Upper lobe of left lung (tissue), 6 donors: ENCODE data around the gene MYO16. TPM values are rescaled to one million over a fixed set of nuclear protein-coding genes. Genes with fewer than 3 reads are reported as not detected.

Experiments
- ATAC-seq, 2 donors: fragments of 200-7000 bp; cut with Tn5 transposase; one replicate each; pipeline ENCODE4 v1.9.1; 2022; ENCODE audit warnings: mild to moderate bottlenecking in 2 of 2, moderate library complexity in 2 of 2; ENCODE audit not compliant: low FRiP score in 2 of 2
- DNase-seq, 2 donors: peaks; one replicate each; pipeline ENCODE4 v3.0.0-alpha.2; 2019 to 2020
- H3K27ac ChIP-seq, 4 donors: fragments of 200-600 bp; sonication (generic); one replicate each; pipeline ENCODE4 v1.5.1; 2016 to 2019
- H3K27me3 ChIP-seq, 4 donors: fragments of 200-600 bp; sonication (generic); one replicate each; pipeline ENCODE4 v1.5.1; 2017 to 2019
- H3K36me3 ChIP-seq, 4 donors: fragments of 200-600 bp; sonication (generic); one replicate each; pipeline ENCODE4 v1.5.1; 2016 to 2019
- H3K4me1 ChIP-seq, 4 donors: fragments of 200-600 bp; sonication (generic); one replicate each; pipeline ENCODE4 v1.5.1; 2018 to 2019
- H3K4me3 ChIP-seq, 4 donors: fragments of 200-600 bp; sonication (generic); one replicate each; pipeline ENCODE4 v1.5.1; 2017 to 2019; ENCODE audit warnings: mild to moderate bottlenecking in 2 of 4, moderate library complexity in 1 of 4
- H3K9me3 ChIP-seq, 4 donors: fragments of 200-600 bp; sonication (generic); one replicate each; pipeline ENCODE4 v1.5.1; 2018 to 2019
- CTCF ChIP-seq, 6 experiments: fragments of 450-650 bp in 4 of 6; fragments of 200-600 bp in 2 of 6; sonication (generic) in 2 of 6; IDR thresholded peaks; one replicate each; pipeline ENCODE4 v1.5.1; 2016 to 2019; ENCODE audit warnings: antibody characterized with exemption in 6 of 6
- EP300 ChIP-seq, 4 donors: sonication (generic); formaldehyde crosslinking; IDR thresholded peaks; one replicate each; pipeline ENCODE4 v1.5.1; 2017; ENCODE audit warnings: antibody characterized with exemption in 4 of 4, control low read depth in 2 of 4
- POLR2A ChIP-seq, 4 donors: fragments of 450-650 bp; IDR thresholded peaks; one replicate each; pipeline ENCODE4 v1.5.1; 2016 to 2017; ENCODE audit warnings: antibody characterized with exemption in 4 of 4, mild to moderate bottlenecking in 2 of 4
- POLR2AphosphoS5 ChIP-seq, 2 donors: sonication (generic); formaldehyde crosslinking; IDR thresholded peaks; one replicate each; pipeline ENCODE4 v1.5.1; 2017; ENCODE audit warnings: antibody characterized with exemption in 2 of 2
- WGBS, 2 donors: methylation state at CpG; one replicate each; pipeline ENCODE4 v1.1.5; 2017 to 2018; 5-methylcytosine and 5-hydroxymethylcytosine counted together
- total RNA-seq, 6 donors: library from RNA; depleted of rRNA in 4 of 6; stranded (reverse); fragments of >200 nt in 4 of 6; gene quantifications; one replicate each; pipeline versions ENCODE4 v1.1.0 to v1.2.1, GENCODE V29; 2016 to 2021
- donor health status: DM: no; HTN: no; CAD: no; lungs with moderate emphysema.
- donor health status: DM: no; HTN: yes; CAD: no; lungs with severe emphysema.

The MYO16 gene
- total RNA-seq = under 1 TPM in 5 of 6 donors, not detected in 1; under 0.01 to 0.55 (median 0.20) TPM

GRCh38 chr13:108629181-108629752, at the start of gene MYO16:
Gene MYO16 (plus strand): TSS chr13:108629611. CDS start chr13:108629845, 234 bp downstream.
- H3K4me3 ChIP-seq = no peak within 1 kb of the TSS
- ATAC-seq = no peak
- 21 to 48% methylated on average over 7 to 11 of the region's 11 CpGs for WGBS, 2 donors
- no peak for TF ChIP-seq CTCF (IDR thresholded peaks at IDR 0.05)
- no peak for TF ChIP-seq POLR2AphosphoS5 (IDR thresholded peaks at IDR 0.05)
- no peak for TF ChIP-seq POLR2A (IDR thresholded peaks at IDR 0.05)
- TF ChIP-seq EP300 (IDR thresholded peaks at IDR 0.05) = no peak
- no peaks in the 10 kb centered on the region for H3K9me3 ChIP-seq
- H3K4me1 ChIP-seq = no peaks in the 10 kb centered on the region
- no peaks in the 10 kb centered on the region for H3K36me3 ChIP-seq
- DNase-seq = no peak
- no peaks in the 10 kb centered on the region for H3K27me3 ChIP-seq
- no peak within 1 kb of the TSS for H3K27ac ChIP-seq

GRCh38 chr13:108586826-108587225, 42.6 kb upstream of the MYO16 start:
- ATAC-seq = no peak
- H3K27ac ChIP-seq = no peak overlapping the region
- no peak overlapping the region for H3K4me3 ChIP-seq
- DNase-seq = no peak
- H3K36me3 ChIP-seq = no peaks in the 10 kb centered on the region
- WGBS, 2 donors = 85 to 94% methylated on average over 3 of the region's 3 CpGs
- H3K27me3 ChIP-seq = no peaks in the 10 kb centered on the region
- H3K9me3 ChIP-seq = peaks cover 0 to 5% (median 2%) of the 10 kb centered on the region in 4 donors
- H3K4me1 ChIP-seq = no peaks in the 10 kb centered on the region
- no peak for TF ChIP-seq POLR2AphosphoS5 (IDR thresholded peaks at IDR 0.05)
- no peak for TF ChIP-seq POLR2A (IDR thresholded peaks at IDR 0.05)
- no peak for TF ChIP-seq CTCF (IDR thresholded peaks at IDR 0.05)
- TF ChIP-seq EP300 (IDR thresholded peaks at IDR 0.05) = no peak

- WGBS, 2 donors = 77 to 78% methylated on average over 3 of the region's 3 CpGs
- no peak for TF ChIP-seq POLR2AphosphoS5 (IDR thresholded peaks at IDR 0.05)
- TF ChIP-seq EP300 (IDR thresholded peaks at IDR 0.05) = no peak
- no peak for TF ChIP-seq POLR2A (IDR thresholded peaks at IDR 0.05)
- TF ChIP-seq CTCF (IDR thresholded peaks at IDR 0.05) = no peak
- no peaks in the 10 kb centered on the region for H3K27me3 ChIP-seq
- ATAC-seq (no peak), DNase-seq (no peak)
- no peaks in the 10 kb centered on the region for H3K36me3 ChIP-seq
- no peak overlapping the region for H3K27ac ChIP-seq
- peaks cover 0 to 5% (median 2%) of the 10 kb centered on the region in 4 donors for H3K9me3 ChIP-seq
- H3K4me1 ChIP-seq = no peaks in the 10 kb centered on the region
- no peak overlapping the region for H3K4me3 ChIP-seq
Measured at GRCh38 chr13:108588516-108588915, 40.9 kb upstream of the MYO16 start.

- Histone ChIP-seq H3K27ac (no peak overlapping the region), H3K9me3 (no peaks in the 10 kb centered on the region), H3K4me1 (no peaks in the 10 kb centered on the region), H3K27me3 (no peaks in the 10 kb centered on the region), H3K36me3 (no peaks in the 10 kb centered on the region), H3K4me3 (no peak overlapping the region)
- DNase-seq (no peak), ATAC-seq (no peak)
- TF ChIP-seq POLR2A (IDR thresholded peaks at IDR 0.05) (no peak), EP300 (IDR thresholded peaks at IDR 0.05) (no peak), POLR2AphosphoS5 (IDR thresholded peaks at IDR 0.05) (no peak), CTCF (IDR thresholded peaks at IDR 0.05) (no peak)
- 24 to 31% methylated on average over 3 of the region's 3 CpGs for WGBS, 2 donors
Measured at GRCh38 chr13:108594153-108594552, 35.3 kb upstream of the MYO16 start.
